Transverse colon (tissue), 3 donors: Measurements from ENCODE around the gene MTNR1B.

Experiments
- POLR2A ChIP-seq: fragments of 450-650 bp; IDR thresholded peaks from one replicate; pipeline ENCODE4 v1.6.1; 2016; ENCODE audit warnings: antibody characterized with exemption, mild to moderate bottlenecking, moderate library complexity
- TF ChIP-seq, protein P1 (sequence below), 5 experiments: fragments of 200-600 bp in 3 of 5; fragments of 450-650 bp in 2 of 5; sonication (generic) in 3 of 5; IDR thresholded peaks; 1 replicate in 2 of 5; 2 replicates in 3 of 5; pipeline ENCODE4 v1.5.1; 2016 to 2017; ENCODE audit warnings: antibody characterized with exemption in 5 of 5, inconsistent platforms in 3 of 5, mild to moderate bottlenecking in 2 of 5, moderate library complexity in 1 of 5

DNA sequence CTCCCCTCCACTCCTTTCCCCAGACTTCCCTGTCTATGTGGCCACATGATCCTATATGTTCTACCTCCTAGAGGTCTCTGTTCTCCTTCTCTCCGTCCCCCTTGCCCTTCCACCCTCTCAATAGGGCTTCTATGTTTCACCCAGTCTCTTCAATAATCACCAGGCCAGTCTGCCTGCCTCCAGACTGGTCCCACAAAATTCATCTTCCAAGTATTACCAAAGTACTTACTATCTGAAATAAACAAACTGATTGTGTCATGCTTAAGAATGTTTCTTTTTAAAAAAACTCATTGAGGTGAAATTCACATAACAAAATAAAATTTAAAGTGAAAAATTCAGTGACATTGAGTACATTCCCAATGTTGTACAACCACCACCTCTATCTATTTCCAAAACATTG lies 44.2 kb downstream of the MTNR1B start:
- TF ChIP-seq, protein P1, sequence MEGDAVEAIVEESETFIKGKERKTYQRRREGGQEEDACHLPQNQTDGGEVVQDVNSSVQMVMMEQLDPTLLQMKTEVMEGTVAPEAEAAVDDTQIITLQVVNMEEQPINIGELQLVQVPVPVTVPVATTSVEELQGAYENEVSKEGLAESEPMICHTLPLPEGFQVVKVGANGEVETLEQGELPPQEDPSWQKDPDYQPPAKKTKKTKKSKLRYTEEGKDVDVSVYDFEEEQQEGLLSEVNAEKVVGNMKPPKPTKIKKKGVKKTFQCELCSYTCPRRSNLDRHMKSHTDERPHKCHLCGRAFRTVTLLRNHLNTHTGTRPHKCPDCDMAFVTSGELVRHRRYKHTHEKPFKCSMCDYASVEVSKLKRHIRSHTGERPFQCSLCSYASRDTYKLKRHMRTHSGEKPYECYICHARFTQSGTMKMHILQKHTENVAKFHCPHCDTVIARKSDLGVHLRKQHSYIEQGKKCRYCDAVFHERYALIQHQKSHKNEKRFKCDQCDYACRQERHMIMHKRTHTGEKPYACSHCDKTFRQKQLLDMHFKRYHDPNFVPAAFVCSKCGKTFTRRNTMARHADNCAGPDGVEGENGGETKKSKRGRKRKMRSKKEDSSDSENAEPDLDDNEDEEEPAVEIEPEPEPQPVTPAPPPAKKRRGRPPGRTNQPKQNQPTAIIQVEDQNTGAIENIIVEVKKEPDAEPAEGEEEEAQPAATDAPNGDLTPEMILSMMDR (IDR thresholded peaks at IDR 0.05), result no peak
- TF ChIP-seq POLR2A, result no peak
